ENCODE data around the gene GPC4. TPM values are rescaled to one million over a fixed set of nuclear protein-coding genes. Genes with fewer than 3 reads are reported as not detected.
"Not testable (repeated sequence)": the region's sequence is repeated elsewhere in the genome, so short reads cannot be mapped to it uniquely, and the experiment has no call there.

GPC4 gene
- polyA plus RNA-seq, 5 donors = 49.2 to 59.1 (median 54.8) TPM

GRCh38 chrX:133308499-133308897 is 106.8 kb downstream of the GPC4 start:
- no peak for DNase-seq

- DNase-seq = peak; percentile 40 to 51
Measured at GRCh38 chrX:133307637-133308498, 107.4 kb downstream of the GPC4 start.

GRCh38 chrX:133307094-133307493 is 108.2 kb downstream of the GPC4 start:
- DNase-seq = no peak

GRCh38 chrX:133306316-133306715 is 109.0 kb downstream of the GPC4 start:
- DNase-seq = no peak

- DNase-seq = no peak
Measured at GRCh38 chrX:133305348-133305747, 109.9 kb downstream of the GPC4 start.

- DNase-seq = no peak
Measured at GRCh38 chrX:133302775-133303445, 112.4 kb downstream of the GPC4 start.

- no peak for DNase-seq
Measured at GRCh38 chrX:133300591-133300990, 114.7 kb downstream of the GPC4 start.

- DNase-seq = no peak
Measured at GRCh38 chrX:133297284-133297683, 118.0 kb downstream of the GPC4 start.

- DNase-seq = no peak
Measured at GRCh38 chrX:133294126-133294525, 121.2 kb downstream of the GPC4 start.

GRCh38 chrX:133290076-133290475 is 125.2 kb downstream of the GPC4 start:
- DNase-seq = no peak

GRCh38 chrX:133287860-133288259 is 127.4 kb downstream of the GPC4 start:
- no peak for DNase-seq

GRCh38 chrX:133285341-133285740 is 129.9 kb downstream of the GPC4 start:
- DNase-seq = no peak

- not testable (repeated sequence) for DNase-seq
Measured at GRCh38 chrX:133279112-133279730, 136.1 kb downstream of the GPC4 start.

GRCh38 chrX:133273180-133273579 is 142.1 kb downstream of the GPC4 start:
- no peak for DNase-seq

GRCh38 chrX:133269168-133269567 is 146.1 kb downstream of the GPC4 start:
- DNase-seq = no peak

GRCh38 chrX:133267621-133268020 is 147.7 kb downstream of the GPC4 start:
- DNase-seq = no peak

GRCh38 chrX:133265331-133265730 is 150.0 kb downstream of the GPC4 start:
- DNase-seq = no peak

- no peak for DNase-seq
Measured at GRCh38 chrX:133258481-133258880, 156.8 kb downstream of the GPC4 start.

GRCh38 chrX:133254666-133255065 is 160.6 kb downstream of the GPC4 start:
- no peak for DNase-seq

GRCh38 chrX:133251204-133251603 is 164.1 kb downstream of the GPC4 start:
- no peak for DNase-seq

- DNase-seq = no peak
Measured at GRCh38 chrX:133250184-133251100, 164.8 kb downstream of the GPC4 start.
